Measurements from ENCODE around the gene PCDHGB2. TPM values are rescaled to one million over a fixed set of nuclear protein-coding genes. Genes with fewer than 3 reads are reported as not detected.
"Not testable (repeated sequence)": the region's sequence is repeated elsewhere in the genome, so short reads cannot be mapped to it uniquely, and the experiment has no call there.

The PCDHGB2 gene
- total RNA-seq = 10 to 100 TPM in 1 of 2 donors, 1 to 10 TPM in 1; 9.7 to 13.4 TPM

GRCh38 chr5:141359790-141360426 lies at the start of gene PCDHGB2:
PCDHGB2 (plus strand) TSS chr5:141359994; CDS start chr5:141360136, 142 bp downstream.
- H3K27ac ChIP-seq = no peak within 1 kb of the TSS
- TF ChIP-seq, protein P1, sequence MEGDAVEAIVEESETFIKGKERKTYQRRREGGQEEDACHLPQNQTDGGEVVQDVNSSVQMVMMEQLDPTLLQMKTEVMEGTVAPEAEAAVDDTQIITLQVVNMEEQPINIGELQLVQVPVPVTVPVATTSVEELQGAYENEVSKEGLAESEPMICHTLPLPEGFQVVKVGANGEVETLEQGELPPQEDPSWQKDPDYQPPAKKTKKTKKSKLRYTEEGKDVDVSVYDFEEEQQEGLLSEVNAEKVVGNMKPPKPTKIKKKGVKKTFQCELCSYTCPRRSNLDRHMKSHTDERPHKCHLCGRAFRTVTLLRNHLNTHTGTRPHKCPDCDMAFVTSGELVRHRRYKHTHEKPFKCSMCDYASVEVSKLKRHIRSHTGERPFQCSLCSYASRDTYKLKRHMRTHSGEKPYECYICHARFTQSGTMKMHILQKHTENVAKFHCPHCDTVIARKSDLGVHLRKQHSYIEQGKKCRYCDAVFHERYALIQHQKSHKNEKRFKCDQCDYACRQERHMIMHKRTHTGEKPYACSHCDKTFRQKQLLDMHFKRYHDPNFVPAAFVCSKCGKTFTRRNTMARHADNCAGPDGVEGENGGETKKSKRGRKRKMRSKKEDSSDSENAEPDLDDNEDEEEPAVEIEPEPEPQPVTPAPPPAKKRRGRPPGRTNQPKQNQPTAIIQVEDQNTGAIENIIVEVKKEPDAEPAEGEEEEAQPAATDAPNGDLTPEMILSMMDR (IDR thresholded peaks at IDR 0.05) = no peak
- peak within 1 kb of the TSS; percentile 60 for H3K4me3 ChIP-seq
- no peak for ATAC-seq (ENCODE audit: insufficient number of reproducible peaks, low FRiP score, low read depth)
- no peaks in the 10 kb centered on the region for H3K36me3 ChIP-seq
- no peaks in the 10 kb centered on the region for H3K4me1 ChIP-seq (ENCODE audit: control insufficient read depth in 1 of 2, low read depth in 2 of 2)
- H3K9me3 ChIP-seq = peaks cover 89% of the 10 kb centered on the region
- H3K27me3 ChIP-seq (replicated peaks; ENCODE audit: insufficient read depth) = no peaks in the 10 kb centered on the region
- DNase-seq (ENCODE audit: low spot score) = no peak

GRCh38 chr5:141313711-141314110 lies 46.1 kb upstream of the PCDHGB2 start:
- no peaks in the 10 kb centered on the region for H3K27me3 ChIP-seq (replicated peaks; ENCODE audit: insufficient read depth)
- peaks cover 27% of the 10 kb centered on the region for H3K36me3 ChIP-seq
- no peak for DNase-seq (ENCODE audit: low spot score)
- no peak overlapping the region for H3K27ac ChIP-seq
- H3K9me3 ChIP-seq = peaks cover 93% of the 10 kb centered on the region
- no peaks in the 10 kb centered on the region for H3K4me1 ChIP-seq (ENCODE audit: control insufficient read depth in 1 of 2, low read depth in 2 of 2)
- no peak for ATAC-seq (ENCODE audit: insufficient number of reproducible peaks, low FRiP score, low read depth)
- TF ChIP-seq, protein P1 (IDR thresholded peaks at IDR 0.05) = no peak
- H3K4me3 ChIP-seq = no peak overlapping the region

DNA sequence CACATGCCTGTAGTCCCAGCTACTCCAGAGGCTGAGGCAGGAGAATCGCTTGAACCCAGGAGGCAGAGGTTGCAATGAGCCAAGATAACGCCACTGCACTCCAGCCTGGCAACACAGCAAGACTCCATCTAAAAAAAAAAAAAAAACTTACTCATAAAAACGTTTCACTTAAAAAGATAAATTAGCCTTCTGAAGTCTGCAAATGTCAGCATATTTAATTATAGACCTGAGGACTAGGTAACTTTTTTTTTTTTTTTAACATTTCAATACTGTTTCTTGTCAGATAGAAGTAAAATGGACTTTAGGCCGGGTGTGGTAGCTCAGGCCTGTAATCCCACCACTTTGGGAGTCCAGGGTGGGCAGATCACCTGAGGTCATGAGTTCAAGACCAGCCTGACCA lies 42.8 kb upstream of the PCDHGB2 start:
- not testable (repeated sequence) for H3K4me3 ChIP-seq; DNase-seq (ENCODE audit: low spot score); H3K27me3 ChIP-seq (replicated peaks; ENCODE audit: insufficient read depth); H3K27ac ChIP-seq; ATAC-seq (ENCODE audit: insufficient number of reproducible peaks, low FRiP score, low read depth)
- peaks cover 82% of the 10 kb centered on the region for H3K9me3 ChIP-seq
- peaks cover 0 to 12% of the 10 kb centered on the region in 2 donors for H3K4me1 ChIP-seq (ENCODE audit: control insufficient read depth in 1 of 2, low read depth in 2 of 2)
- peaks cover 36% of the 10 kb centered on the region for H3K36me3 ChIP-seq

GRCh38 chr5:141319202-141319601 lies 40.6 kb upstream of the PCDHGB2 start:
- Histone ChIP-seq H3K4me1 (ENCODE audit: control insufficient read depth in 1 of 2, low read depth in 2 of 2) (peaks cover 0 to 12% of the 10 kb centered on the region in 2 donors), H3K27ac (no peak overlapping the region), H3K4me3 (peak overlapping the region; percentile 76), H3K27me3 (replicated peaks; ENCODE audit: insufficient read depth) (no peaks in the 10 kb centered on the region), H3K9me3 (peaks cover 60% of the 10 kb centered on the region), H3K36me3 (peaks cover 31% of the 10 kb centered on the region)
- TF ChIP-seq, protein P1 (IDR thresholded peaks at IDR 0.05) = no peak
- no peak for ATAC-seq (ENCODE audit: insufficient number of reproducible peaks, low FRiP score, low read depth)
- no peak for DNase-seq (ENCODE audit: low spot score)

- DNase-seq (ENCODE audit: low spot score) (no peak), ATAC-seq (ENCODE audit: insufficient number of reproducible peaks, low FRiP score, low read depth) (no peak)
- Histone ChIP-seq H3K27ac (peak overlapping the region in 1 of 2 donors; percentile 84), H3K36me3 (peaks cover 31% of the 10 kb centered on the region), H3K9me3 (peaks cover 58% of the 10 kb centered on the region), H3K4me3 (peak overlapping the region; percentile 76), H3K27me3 (replicated peaks; ENCODE audit: insufficient read depth) (no peaks in the 10 kb centered on the region), H3K4me1 (ENCODE audit: control insufficient read depth in 1 of 2, low read depth in 2 of 2) (peaks cover 0 to 12% of the 10 kb centered on the region in 2 donors)
- TF ChIP-seq, protein P1 (IDR thresholded peaks at IDR 0.05) = no peak
Measured at GRCh38 chr5:141319699-141320098, 40.1 kb upstream of the PCDHGB2 start.
